GM19099 (cell line): ENCODE data around the gene DCTN5.

Experiments used
- POLR2A ChIP-seq: IDR thresholded peaks from 3 replicates; pipeline ENCODE4 v1.6.1; 2011; ENCODE audit warnings: low read depth; ENCODE audit not compliant: insufficient read length; ENCODE audit errors: extremely low read depth

The DCTN5 gene

DNA sequence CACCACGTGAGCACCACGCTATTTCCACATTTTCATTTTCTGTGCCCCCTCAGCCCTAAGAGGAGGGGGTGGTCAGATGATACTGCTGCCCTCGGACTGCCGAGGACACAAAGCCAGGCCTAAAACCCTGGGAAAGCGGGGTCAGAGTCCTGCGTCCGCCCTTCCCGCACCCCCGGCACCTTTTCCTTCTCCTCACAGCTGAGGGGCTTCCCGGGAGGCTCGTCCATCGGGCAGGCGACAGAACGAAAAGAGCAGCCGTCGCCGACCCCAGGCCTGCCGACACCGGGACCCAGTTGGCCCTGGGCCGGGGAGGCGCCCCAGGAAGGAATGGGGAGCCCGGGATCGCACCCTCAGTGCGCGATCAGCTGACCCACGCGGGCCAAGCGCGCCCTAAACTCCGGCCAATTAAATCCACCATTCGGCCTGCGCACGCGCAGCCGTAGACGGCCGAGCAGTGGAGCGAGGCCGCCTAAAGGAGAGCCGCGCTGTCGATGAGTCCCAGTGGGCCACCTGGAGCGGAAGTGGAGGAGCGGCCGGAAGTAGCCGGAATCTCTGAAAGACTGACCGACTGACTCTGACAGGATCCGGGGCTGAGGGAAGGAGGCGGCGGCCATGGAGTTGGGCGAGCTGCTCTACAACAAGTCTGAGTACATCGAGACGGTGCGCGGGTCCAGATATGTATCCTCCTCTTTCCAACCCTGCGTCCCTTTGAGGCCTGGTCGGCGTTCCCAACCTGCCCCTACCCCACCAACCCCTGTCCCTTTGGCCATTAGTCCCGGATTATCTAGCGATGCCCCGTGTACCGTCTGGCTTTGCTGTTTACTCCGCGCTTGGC is at the start of gene DCTN5, which contains the start of gene PALB2:
Gene DCTN5, plus strand, starts transcription at position 536 of the 835 bp plus-strand sequence. Its CDS starts 77 bp downstream, at position 613.
Gene PALB2, minus strand, starts transcription at position 380 of the 835 bp plus-strand sequence. Its CDS starts 153 bp downstream, at position 227.
- peak; percentile 81 for TF ChIP-seq POLR2A

DNA sequence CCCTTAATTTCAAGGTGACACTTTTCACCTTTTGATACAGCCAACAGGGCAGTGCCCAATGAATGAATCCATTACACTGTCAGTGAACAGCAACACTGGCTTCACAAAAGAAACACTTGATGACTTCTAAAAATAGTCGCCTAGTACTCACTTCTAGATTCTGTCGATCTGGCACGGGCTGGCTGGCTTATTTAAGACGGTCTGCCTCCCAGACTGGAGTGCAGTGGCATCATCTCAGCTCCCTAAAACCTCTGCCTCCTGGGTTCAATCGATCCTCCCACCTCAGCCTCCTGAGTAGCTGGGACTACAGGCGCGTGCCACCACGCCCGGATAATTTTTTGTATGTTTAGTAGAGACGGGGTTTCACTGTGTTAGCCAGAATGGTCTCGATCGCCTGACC is 47.1 kb upstream of the DCTN5 start:
- TF ChIP-seq POLR2A = no peak

DNA sequence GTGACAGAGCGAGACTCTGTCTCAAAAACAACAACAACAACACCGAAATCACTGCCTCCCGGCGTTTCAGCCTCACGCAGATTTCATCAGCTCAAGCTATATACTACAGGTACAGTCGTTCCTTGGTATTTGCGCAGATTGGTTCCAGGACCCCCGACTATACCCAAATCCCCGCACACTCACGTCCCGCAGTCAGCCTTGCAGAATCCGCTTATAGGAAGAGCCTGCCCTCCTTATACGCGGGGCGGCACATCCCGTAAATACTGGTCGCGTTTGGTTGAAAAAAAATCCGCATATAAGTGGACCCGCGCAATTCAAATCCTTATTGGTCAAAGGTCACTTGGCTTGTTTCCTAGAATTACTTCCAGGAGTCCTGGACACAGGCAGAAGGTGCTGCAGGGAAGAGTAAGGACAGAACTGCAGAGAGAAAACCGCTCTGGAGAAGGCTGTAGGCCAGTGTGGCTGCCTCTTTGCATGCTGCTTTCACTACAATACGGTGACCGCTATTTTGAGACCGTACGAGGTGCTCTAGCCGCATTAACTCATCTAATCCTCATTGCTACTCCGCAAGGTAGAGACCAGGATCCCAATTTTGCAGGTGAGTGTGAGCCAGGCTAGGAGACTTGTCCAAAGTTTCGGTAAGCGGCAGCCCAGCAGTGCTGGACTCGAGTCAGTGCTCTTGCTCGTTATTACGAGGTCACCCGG is 45.9 kb upstream of the DCTN5 start:
- TF ChIP-seq POLR2A = no peak

DNA sequence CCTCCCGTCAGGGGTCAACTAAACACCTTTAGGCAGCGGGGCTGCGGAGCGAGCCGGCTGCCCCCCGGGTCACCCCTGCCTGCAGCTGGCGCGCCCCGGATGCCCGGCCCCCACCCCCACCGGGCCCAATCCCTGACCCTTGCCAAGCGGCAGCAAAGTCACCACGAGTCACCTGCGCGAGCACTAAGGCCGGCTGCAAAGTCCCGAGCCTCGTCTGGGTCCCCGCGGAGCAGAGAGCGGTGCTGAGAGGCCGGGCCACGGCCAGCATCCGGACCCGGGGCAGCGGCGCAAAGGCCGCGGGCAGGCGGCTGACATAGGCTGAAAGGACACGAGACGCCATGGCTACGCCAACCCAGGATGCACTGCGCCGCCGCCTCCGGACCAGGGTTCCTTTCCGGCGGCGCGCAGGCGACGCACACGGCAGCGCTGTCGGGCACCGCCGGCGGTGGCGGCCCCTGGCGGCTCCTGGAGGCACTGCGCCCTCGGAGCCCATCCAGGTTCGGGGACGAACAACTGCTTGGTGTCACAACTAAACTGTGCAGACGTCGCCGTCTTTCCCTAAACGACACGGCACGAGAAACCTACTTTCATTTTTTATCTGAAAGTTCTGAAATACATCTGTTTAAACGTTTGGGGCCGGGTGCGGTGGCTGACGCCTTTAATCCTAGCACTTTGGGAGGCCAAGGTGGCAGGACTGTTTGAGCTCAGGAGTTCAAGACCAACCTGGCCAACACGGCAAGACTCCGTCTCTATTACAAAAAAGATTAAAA is 45.1 kb upstream of the DCTN5 start, which contains the start of gene NDUFAB1:
Gene NDUFAB1, minus strand, starts transcription at position 366 of the 770 bp plus-strand sequence. Its CDS starts 26 bp downstream, at position 340.
- peak; percentile 81 for TF ChIP-seq POLR2A

DNA sequence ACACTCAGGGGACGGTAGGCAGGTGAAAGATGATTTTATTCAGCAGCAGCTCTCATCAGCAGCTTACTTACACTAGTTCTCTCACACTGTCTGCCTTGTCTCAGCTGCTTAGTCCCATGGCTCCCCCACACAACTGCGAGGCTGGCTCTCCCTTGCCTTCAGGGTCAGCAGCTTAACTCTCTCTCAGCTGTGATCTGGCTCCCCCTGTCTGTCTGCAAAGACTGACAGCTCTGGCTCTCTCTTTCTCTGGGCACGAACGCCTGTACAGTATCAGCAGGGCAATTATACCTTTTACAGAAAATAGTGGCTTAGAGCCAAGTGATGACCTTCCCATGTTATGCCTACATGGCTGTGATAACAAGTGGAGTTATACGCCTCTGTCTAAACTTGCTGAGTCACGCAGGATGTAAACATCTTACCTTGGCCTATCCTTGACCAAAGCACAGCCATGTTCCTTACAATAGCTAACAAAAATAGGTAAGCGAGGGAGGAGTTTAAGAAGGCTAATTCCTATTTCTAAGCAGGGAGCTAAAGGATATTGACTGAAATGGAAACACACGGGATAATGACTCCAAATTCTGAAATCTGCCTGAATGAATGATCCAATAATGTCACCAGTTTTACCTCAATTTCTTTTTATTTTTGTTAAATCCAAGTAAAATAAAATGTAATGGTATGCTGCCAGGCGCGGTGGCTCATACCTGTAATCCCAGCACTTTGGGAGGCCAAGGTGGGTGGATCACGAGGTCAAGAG is 44.1 kb upstream of the DCTN5 start:
- no peak for TF ChIP-seq POLR2A

DNA sequence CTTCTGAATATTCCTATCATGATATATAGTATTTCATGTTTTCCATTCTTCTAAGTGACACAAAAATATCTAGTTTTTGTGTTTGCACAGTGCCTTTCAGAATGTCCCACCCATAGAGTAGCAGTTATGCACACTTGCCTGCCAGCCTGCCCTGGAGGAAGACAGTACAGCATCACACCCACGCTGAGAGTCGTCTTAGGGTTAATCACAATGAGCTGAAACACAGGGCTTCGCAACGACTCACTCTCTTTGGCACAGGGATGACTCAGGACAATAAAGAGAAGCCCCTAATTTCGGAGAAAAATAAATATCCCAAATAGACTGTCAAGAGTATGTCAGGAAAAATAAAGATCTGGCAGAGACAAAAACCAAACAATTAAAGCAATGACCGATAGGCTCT is 33.5 kb upstream of the DCTN5 start:
- TF ChIP-seq POLR2A = no peak

DNA sequence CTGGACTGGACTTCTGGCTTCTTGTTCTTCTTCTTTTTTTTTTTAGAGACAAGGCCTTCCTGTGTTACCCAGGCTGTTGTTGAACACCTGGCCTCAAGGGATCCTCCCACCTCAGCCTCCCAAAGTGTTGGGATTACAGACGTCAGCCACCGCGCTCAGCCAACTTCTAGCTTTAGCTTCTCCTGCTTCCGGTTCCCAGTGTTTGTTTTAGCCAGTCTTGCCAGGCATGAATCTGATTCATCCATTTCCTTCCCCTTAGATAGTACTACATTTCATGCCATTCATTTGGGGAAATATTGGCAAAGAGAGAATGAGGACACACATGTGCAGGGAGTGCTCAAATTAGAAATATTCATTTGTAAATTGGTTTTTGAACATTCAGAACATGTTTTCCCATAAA is 33.1 kb upstream of the DCTN5 start:
- no peak for TF ChIP-seq POLR2A

DNA sequence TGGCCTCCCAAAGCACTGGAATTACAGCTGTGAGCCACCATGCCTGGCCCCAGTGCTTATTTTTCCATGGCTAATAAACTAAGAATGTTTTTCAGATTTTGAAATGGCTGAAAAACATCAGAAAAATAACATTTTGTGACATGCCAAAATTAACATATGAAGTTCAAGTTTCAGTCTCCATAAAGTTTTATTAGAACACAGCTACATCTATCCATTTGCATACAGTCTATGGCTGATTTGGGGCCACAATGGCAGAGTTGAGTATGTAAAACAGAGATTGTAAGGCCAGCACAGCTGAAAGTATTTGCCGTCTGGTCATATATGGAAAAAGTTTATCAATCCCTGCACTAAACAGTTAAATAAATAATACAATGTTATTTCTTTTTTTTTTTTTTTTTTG is 31.3 kb upstream of the DCTN5 start:
- TF ChIP-seq POLR2A = no peak

DNA sequence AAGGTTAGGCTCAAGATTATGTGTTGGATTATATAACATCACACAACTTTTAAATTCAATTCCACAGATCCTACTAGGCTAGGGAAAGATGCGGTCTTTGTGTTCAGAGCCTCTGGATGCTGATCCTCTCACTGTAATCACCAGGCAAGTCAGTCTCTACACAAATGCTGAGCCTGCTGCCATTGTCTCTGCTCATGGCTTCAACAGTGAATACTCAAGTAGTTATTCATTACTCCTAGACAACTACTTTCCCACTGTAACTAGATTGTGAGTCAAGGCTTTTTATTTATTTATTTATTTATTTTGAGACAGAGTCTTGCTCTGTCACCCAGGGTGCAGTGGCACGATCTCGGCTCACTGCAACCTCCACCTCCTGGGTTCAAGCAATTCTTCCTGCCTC is 29.3 kb upstream of the DCTN5 start:
- TF ChIP-seq POLR2A = no peak

DNA sequence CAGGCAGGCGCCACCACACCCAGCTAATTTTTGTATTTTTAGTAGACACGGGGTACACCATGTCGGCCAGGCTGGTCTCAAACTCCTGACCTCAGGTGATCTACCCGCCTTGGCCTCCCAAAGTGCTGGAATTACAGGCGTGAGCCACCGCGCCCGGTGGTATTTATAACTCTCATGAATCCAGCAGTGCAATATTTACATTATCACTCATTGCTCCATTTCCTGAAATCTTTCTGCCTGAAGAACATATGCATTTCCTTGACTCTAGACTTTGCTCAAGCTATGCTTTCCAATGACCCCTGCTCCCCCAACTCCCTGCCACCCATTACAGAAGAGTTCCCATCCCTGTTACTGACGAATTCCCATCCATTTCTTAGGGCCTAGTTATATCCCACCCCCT is 25.5 kb upstream of the DCTN5 start:
- TF ChIP-seq POLR2A = no peak

DNA sequence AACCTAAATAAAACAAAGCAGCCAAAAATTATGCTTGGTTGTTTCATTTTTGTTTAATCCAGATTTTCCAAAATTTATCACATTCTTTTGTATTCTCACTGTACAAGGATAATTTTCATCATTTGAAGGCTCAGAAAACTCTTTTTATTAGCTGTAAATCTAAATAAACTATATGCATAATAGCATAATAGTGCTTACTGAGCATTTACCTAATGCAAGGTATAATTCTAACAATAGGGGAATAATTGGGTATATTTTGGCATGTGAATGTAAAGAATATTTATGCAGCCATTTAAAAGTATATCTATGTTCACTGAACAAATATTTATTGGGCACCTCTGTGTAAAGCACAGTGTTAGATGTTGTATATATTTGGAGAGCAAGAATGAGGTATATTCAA is 17.2 kb upstream of the DCTN5 start:
- no peak for TF ChIP-seq POLR2A

DNA sequence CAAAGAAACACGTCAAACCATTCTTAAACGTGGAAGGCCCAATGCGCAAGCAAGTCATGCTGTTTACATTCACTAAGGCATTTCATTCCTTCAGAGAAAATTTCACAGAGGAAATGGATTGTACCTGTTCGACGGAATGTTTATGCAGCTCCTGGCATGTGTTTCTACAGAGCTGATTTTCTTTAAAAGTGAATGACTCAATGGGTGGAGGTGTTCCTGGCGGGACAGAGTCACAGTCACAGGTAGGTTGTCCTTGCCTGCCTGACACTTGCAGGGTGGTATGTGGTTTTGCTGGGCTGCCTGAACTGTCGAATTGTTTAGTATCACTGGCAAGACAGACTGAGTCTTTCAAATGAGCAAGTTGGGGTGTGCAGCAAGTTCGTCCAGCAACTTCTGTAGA is 11.8 kb upstream of the DCTN5 start:
- TF ChIP-seq POLR2A = no peak

DNA sequence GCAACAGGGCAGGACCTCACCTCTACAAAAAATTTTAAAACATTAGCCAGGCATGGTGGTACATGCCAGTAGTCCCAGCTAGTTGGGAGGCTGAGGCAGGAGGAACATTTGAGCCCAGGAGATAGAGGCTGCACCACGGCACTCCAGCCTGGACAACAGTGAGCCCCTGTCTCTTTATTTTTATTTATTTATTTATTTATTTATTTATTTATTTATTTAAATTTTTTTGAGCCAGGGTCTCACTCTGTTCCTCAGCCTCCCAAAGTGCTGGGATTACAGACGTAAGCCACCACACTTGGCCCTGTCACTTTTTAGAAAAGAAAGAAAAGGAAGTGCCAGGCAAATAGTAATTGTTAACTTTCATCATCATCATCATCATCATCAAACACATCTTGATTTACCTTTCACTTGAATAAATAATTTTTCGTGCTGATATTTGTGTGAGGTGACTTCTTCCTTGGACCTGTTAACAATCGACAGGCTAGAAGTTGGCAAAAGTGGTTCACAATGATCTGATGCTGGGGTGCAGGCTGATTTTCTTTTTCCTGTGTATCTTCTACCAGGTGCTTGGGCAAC is 6.7 kb upstream of the DCTN5 start:
- TF ChIP-seq POLR2A = no peak

DNA sequence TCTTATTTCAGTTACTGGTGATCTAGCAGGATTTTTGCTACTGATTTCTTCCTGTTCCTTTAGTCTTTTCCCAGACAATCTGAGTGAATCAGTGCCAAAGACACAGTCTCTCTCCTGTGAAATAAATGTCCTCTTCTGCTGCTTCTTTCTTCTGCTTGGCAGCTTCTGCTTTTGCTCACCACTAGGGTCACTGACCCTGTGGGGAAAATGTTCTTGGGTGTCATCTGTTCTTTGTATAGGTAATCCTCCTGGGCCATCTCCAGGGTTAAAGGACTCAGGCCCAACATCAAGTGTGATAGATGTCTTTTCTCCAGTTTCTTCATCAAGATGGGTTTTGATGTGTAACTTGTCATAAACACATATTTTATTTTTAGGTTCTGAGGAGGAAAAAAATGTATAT is 5.3 kb upstream of the DCTN5 start:
- TF ChIP-seq POLR2A = no peak

DNA sequence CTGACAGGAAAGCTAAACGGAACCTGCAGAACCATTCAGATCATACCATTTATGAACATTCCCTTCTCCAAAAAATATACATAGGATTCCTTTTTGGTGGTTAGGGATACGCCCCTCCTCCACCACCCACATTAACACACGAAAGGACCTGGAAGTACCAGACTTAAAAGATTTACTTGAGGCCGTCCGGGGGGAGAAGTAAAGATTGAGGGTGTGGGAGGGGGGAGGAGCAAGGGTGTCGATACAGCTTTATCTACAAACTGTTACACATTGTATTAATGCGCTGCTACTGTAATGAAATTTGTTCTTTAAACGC is 693 bp upstream of the DCTN5 start:
- TF ChIP-seq POLR2A = no peak

DNA sequence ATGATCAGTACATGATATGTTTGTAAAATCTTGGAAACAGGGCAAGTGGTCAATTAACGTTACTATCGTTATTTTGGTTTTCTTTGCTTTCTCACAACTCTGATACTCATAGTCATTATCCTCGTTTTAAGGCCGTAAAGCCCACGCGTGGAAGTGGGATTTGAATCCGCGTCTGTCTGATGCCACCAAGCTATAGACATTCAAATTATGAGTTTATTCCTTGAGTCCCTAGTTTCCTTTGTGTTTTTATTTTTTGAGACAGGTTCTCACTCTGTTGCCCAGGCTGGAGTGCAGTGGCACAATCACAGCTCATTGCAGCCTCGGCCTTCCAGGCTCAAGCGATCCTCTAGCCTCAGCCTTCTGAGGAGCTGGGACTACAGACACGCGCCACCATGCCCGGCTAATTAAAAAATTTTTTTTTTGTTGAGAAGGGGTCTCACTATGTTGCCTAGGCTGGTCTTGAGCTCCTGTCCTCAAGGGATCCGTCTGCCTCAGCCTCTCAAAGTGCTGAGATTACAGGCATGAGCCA is 1.0 kb downstream of the DCTN5 start:
- TF ChIP-seq POLR2A = no peak
